HG03558 (cell line): ENCODE measurements around the gene TSC22D2.

Source experiments
- ATAC-seq: cut with Tn5 transposase; IDR thresholded peaks from one replicate; pipeline ENCODE4 v1.9.1; 2021; ENCODE audit warnings: moderate number of reproducible peaks; ENCODE audit not compliant: unreplicated experiment; ENCODE audit errors: extremely low read depth

TSC22D2 gene

DNA sequence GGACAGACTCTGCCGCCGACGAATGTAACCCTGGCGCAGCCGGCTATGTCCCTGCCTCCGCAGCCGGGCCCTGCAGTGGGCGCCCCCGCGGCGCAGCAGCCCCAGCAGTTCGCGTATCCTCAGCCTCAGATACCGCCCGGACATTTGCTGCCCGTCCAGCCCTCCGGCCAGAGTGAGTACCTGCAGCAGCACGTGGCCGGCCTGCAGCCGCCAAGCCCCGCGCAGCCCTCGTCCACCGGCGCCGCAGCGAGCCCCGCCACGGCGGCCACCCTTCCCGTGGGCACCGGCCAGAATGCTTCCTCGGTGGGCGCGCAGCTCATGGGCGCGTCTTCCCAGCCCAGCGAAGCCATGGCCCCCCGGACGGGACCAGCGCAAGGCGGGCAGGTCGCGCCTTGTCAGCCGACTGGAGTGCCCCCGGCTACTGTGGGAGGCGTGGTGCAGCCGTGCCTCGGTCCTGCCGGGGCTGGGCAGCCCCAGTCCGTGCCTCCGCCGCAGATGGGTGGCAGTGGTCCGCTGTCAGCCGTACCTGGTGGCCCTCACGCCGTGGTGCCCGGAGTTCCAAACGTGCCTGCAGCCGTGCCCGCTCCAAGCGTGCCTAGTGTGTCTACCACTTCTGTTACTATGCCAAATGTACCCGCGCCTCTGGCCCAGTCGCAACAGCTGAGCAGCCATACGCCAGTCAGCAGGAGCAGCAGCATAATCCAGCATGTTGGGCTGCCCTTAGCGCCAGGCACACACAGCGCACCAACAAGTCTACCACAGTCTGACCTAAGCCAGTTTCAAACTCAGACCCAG lies 2.4 kb downstream of the TSC22D2 start:
- ATAC-seq = no peak

DNA sequence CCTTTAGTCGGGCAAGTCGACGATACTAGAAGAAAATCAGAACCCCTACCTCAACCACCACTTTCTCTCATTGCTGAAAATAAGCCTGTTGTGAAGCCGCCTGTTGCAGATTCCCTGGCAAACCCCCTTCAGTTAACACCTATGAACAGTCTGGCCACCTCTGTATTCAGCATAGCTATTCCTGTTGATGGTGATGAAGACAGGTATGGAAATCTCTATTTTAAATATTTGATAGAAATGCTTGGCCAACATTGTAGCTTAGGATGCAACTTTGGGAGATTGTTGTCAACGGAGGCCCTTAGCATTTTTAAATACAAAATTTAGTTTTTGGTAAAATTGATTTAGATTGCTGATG lies 3.0 kb downstream of the TSC22D2 start:
- no peak for ATAC-seq

DNA sequence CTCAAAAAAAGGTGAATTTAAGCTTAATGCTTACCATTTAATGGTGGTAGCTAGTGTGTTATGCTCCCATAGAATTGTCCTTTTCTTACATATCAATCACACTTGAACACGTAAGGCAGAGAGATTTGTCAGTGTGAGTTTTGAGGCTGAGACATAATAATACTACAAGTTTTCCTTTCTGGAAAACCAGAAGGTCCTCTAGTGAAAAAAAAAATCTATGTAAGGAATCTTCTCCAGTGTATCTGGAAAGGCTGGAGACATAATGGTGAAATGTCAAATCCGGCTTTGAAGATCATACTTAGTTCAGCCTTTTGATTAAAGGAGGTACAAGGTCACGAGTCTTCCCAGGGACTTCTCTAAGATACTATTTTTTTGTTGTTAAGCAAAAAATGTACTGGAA lies 3.4 kb downstream of the TSC22D2 start:
- ATAC-seq = no peak

DNA sequence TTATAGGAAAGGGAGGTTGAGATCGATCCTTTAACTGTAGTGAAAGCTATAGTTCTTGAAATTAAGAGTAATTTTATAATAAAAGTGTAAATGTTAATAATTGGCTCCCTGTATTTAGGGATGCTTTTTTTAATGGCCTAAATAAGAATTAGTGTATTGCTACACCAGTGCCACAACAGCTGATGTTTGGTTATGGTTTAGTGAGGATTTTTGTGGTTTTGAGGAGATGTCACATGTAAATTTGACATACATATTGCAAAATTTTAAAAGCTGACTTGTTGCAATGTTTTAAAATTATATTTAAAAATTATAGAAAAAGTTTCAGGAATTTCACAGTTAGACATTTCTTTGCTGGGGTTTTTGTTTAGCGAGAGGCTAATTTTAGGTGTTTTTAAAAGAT lies 3.9 kb downstream of the TSC22D2 start:
- ATAC-seq = no peak

DNA sequence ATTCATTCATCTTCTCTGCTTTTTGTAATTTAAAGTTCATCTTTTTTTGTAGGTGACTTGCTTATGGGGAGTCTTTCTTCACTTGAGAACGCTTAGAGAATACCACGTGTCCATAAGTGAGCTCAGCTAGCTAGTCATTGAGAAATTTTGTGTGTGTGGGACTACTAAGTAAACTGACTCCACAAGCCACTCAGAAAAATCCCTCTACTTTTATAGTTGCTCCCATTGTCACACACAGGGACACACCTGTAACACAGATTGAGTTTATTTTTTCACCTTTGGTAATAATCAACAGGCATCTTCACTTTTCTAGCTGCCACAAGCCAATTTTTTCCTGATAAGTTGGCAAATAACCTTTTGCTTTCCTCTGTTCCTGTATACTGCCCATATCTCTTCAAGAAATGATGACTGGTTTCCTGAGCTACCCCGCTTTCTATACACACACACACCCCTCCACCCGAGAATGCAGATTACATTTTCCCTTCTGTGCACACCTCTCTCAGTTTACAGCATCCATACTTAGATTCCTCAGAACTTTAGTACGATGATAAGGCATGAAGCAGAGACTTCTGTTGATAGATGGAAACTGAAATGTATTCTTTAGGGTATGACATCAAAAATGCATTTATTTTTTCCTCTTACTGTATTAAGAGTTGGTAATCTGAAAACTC lies 4.6 kb downstream of the TSC22D2 start:
- ATAC-seq = no peak

DNA sequence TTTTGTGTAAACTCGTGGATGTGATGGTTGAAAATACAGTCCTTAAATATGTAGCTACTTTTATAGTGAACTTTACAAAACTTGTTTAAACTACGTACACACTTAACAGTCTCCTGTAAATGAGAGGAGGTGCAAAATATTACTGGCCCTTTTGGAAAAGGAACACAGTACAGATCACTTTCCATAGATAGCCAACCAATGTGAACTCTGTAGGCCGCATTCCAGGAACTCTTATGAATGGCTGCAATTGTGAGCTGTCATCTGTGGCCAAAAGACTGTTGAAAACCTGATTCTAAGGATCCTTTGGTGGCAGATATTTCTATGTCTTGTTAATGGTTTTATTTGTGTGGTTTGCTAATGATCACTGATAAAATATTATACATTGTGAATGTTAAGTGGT lies 6.2 kb downstream of the TSC22D2 start:
- no peak for ATAC-seq

DNA sequence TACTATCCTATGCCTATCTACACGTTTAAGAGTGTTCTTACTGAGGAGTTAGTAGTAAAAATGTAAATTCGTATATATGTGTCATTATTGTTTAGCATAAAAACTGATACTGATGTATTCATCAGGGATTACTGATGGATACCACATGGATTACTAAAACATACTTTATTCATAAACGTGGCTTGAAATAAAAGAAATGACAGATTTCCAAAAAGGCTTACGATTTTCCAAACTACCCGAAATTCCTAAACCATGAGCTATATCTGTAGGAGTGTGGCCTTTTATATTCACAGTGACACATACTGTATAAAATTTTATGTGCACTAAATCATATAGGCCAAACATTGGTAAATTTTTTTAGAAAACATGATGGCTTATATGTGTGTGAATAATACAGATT lies 6.9 kb downstream of the TSC22D2 start:
- no peak for ATAC-seq

DNA sequence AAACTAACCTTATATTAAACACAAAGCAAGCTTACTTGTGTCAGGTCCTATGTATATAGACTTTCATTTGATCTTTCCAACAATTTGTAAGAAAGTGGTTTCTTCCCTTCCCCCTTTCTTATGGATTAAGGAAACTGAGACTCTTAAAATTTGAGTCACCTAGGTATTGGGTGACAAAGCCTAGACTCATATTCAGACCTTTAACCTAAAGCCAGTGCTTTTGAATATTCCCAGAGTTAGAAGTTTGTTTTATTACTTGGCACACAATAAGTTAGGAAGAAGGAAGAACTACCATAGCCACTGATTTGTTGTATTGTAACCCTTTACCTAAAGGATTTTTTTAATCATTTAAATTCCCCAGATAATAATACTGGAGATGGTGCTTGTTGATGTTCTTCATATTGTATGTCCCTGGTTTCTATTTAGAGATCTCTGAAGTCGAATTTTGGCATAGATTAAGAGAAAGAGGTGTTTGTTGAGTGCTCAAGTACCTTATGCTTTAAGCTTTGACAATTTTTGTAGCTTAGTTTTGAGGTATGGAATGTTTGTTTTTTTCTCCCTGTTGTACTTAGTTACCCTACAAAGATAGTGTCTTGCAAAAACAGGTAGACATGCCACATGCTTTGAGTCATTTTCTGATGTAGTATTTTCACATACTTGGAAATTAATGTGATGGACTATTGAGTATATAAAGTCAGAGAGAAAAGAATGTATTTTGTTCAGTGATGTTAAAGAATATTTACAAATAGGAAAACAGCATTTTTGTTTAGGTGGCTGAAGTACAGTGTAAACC lies 11.2 kb downstream of the TSC22D2 start:
- ATAC-seq = no peak

DNA sequence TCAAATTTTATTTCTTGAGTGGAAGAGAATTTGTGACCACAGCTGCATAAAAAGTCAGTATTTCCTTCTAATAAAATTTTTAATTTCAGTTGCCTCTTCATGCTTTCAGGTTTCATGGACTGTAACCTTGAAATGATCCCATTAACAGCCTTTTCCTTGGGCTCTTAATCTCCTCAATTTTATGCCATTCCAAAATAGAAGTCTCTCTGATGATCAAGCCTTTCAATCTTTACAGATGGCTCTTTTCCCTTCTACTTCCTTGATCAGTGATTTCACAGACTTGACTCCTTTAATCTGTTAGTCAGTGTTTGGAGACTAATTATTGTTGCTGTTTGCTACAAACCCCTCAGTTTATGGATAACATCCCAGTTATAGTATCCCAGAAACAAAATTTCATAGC lies 11.9 kb downstream of the TSC22D2 start:
- no peak for ATAC-seq

DNA sequence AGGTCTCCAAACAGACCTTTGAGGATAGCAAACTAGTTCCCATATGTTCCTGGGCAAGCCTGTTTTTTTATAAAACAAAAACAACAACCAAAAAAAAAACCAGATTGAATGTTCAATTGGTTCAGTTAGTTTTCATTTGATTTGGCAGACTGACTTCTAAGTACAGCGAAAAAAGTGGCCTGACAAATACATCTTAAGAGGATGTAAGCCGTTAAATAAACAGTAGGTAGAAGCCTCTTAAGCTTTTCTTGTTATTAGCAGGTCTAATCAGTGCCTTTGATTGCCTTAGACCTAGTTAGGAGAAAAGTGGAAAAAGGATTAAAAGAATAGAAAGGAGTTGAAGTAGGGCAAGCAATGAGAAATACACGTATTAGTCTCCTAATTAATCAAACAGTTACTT lies 13.2 kb downstream of the TSC22D2 start:
- no peak for ATAC-seq

DNA sequence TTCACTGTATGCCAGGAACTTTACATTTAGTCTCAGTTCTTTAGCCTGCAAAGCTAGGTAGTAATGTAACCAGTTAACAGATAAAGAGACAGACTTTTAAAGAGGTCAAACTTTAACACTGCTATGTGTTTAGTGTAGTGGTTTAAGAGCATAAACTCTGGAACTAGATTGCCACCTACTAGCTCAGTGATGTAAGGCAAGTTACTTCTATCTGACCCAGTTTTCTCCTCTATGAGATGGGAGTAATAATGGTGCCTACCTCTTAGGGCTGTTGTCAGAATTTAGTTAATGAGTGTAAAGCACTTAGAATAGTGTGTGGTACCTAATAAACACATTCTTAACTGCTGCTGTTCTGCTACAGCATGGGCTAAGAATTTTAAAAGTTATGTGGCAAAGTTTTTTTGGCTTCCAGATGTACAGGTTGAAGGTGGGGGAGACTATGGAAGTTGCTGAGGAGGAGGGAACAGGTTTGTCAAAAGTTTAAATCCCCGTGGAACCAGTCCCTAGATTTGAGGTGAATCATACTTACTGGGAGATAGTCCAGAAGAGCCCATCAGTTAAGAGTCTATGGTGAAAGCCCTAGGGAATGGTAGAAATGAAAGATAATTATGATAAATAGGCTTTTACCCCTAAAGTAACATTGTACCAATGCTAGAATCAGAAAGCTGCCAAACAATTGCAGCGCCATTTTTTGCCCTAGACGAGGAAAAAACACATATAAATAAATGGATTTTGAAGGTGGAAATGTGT lies 13.9 kb downstream of the TSC22D2 start:
- ATAC-seq = no peak

DNA sequence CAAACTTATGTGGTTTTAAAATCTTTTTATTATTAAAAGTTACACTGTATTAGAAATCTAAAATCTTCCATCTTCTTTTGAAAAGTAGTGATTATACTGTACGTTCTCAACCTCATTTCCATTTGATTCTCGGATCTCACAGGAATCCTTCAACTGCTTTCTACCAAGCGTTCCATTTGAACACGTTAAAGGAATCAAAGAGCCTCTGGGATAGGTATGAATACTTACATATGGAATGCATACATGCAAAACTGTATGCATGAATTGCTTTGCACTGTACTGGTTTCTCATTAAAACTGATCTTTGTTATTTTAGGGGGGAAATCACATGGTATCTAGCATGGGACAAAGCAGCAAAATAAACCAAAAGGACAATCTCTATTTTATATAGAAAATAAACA lies 14.8 kb downstream of the TSC22D2 start:
- ATAC-seq = no peak

DNA sequence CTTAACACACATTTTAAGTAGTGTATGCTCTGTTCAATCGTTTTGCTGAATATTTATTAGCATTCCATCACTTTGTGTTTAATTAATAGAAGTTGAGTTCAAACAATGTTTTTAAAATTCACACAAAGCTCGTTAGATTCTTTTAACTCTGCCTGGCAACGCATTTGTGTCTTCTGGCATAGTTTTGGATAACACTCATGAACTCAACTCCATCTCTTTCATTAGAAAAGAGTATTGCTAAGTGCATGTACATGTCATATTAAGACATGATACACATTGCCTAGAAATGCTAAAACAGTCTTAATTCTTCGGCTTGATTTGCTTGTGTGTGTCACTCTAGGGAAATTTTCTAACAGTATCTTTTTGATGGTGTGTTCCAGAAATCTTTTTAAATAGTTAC lies 15.7 kb downstream of the TSC22D2 start:
- ATAC-seq = no peak

DNA sequence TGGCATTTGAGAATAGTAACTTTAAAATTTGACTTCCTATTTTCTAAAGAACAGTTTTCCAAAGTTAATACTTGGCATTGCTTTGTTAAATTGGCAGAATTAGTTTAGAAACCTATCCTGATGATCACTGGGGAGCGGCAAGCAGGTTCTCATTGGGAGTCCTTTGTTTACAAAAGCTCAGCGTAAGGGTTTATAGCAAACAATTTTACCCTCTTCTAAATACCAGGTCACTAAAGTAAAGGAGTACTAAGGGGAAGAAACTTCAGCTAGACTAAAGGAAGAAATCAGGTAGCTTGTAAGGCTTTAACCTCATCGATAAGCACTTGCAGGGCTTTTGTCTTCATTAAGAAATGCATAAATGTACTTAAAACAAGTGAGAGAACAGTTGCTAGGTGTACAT lies 18.2 kb downstream of the TSC22D2 start:
- no peak for ATAC-seq

DNA sequence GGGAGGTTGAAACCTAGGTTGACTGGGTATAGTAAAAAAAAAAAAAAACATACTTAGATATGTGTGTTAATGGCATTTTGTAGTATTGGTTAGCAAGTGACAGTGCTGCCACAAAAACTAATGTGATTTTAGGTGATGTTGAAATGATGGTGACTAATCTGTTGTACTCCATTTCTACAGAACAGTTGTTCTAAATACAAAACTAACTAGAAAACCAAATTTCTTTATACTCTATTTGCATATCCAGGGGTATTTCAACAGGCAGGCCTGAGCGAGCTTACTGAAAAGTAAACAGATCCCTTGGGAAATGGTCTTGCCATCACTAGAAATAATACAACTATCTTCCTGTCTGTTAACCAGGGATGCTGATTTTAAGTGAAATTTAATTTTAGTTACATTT lies 20.5 kb downstream of the TSC22D2 start:
- ATAC-seq = no peak

DNA sequence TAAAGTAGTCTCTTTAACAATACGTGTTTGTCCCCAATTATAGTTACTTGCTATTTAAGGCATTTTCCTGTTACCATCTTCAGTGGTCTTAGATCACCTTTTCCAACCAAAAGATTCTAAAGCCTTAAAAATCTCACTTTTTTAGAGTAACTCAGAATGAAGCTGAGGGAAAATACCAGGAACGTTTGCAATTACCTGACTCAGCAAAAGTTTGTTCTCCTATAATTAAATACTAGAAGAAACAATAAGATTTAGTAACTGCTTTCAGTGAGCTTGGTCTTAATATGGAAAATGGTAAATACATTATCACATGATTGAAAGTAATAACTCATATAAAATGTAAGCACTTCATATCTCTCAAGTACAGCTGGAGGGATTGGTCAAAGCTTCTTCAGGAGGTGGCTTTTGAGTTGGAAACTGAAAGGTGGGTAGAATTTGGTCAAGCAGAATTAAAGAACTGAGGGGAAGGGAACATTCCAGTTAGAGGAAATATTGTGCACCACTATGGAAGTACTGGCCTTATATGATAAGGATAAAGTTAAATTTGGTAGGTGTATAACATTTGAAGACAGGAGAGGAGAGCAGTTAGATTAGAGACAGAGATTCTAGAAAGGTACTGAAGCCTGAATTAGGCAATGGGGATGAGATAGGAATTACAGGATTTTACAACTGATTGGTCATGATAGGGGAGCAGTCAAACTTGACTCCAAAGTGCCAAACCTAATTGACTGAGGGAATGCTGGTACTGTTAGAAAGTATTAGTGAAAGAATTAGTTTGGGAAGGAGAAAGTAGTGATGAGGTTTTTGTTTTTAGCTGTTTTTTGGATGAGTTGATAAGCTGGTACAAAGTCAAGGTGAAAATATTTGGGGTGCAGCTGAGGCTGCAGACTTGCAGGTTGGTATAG lies 21.9 kb downstream of the TSC22D2 start:
- ATAC-seq = no peak

DNA sequence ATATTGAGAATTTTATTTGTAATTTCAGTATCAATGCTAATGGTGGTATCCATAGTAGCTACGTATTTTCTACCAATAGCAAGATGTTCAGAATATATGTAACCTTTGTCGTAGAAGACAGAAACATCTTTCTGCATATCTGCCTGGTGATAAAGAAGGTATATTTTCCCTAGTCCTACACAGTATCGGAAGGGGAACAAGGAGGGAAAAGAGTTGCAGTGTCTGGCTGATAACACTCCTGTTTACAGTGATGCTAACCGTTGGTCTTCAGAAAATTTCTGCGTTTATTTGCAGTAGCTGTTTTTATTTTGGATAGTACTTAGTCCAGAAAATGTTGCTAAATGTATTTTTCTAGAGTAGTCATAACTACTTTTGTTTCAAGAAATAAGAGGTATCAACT lies 25.2 kb downstream of the TSC22D2 start:
- ATAC-seq = no peak

DNA sequence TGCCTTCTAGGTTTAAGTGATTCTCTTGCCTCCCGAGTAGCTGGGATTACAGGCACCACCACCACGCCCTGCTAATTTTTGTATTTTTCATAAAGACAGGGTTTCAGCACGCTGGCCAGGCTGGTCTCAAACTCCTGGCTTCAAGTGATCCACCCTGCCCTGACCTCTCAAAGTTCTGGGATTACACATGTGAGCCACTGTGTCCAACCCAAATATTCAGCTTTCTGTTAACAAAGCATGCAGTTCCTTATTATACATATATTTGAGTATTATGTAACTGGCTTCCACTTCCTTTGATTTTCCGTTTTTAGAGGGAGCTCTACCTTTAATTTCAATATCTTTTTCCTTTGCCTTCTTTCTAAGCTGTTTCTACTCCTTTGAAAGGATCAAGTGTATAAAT lies 26.1 kb downstream of the TSC22D2 start:
- no peak for ATAC-seq

DNA sequence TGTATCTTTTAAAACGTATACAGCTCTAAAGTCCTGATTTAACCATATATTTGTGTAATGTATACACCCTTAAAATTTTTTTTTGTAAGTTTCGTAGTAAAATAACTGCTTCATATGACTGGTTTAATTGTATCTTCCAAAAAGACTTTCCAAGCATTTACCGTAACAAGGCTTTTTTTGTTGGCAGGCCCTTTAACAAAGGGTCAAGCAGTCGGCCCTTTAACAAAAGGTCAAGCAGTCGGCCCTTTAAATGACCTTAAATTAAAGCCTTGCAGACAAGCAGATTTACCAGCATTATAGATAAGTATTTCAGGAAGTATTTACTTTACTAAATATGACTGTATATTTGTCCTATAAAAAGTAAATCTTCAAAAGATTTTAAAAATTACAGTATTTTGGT lies 28.1 kb downstream of the TSC22D2 start:
- no peak for ATAC-seq

DNA sequence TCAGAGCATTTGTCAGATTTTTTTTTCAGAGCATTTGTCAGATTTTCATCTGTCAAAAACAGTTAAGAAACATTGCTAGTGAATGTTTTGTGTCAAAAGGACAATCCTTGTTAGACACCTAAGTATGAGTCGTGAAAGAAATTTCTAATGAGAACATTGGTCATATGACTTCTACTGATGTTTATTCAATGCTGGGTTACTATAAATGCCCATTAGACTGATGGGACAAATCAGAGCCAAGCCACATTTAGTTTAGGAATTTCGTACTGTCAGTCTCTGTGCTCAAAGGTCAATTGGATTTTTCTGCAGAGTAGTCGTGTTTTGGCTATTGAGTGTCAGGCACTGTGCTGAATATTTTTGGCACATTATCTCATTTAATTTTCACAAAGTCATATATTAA lies 31.6 kb downstream of the TSC22D2 start:
- no peak for ATAC-seq
